MCF 10A (cell line): Measurements from ENCODE around the gene COPS2. TPM values are rescaled to one million over a fixed set of nuclear protein-coding genes. Genes with fewer than 3 reads are reported as not detected.
"Not testable (repeated sequence)": the region's sequence is repeated elsewhere in the genome, so short reads cannot be mapped to it uniquely, and the experiment has no call there.

ENCODE experiments used
- BruUV-seq: library from RNA; stranded (reverse); fragments of 400-500 nt; replicated peaks from 2 replicates; lab custom pipeline; 2021; lab: Mats Ljungman, UMichigan
- CTCF ChIA-PET: fragments of 300-600 bp; sonication (Branson Sonifier 250); formaldehyde crosslinking; extraction: SDS; loops from one replicate; lab custom pipeline; 2021; ENCODE audit warnings: antibody characterized with exemption, inconsistent platforms; lab: Yijun Ruan, JAX
- POLR2A ChIA-PET: fragments of 300-600, 350-650 bp; sonication (Branson Sonifier 250); formaldehyde crosslinking; extraction: SDS; loops from one replicate; lab custom pipeline; 2020; ENCODE audit warnings: antibody characterized with exemption, inconsistent platforms; lab: Yijun Ruan, JAX
- DNase-seq: peaks from one replicate; pipeline ENCODE4 v3.0.0-alpha.2; 2018; ENCODE audit not compliant: unreplicated experiment
- H3K27ac Mint-ChIP-seq: one replicate; pipeline ENCODE4 v1.8.0; 2022; ENCODE audit warnings: mild to moderate bottlenecking, low read depth, mixed read lengths; ENCODE audit not compliant: unreplicated experiment
- H3K27me3 Mint-ChIP-seq: one replicate; pipeline ENCODE4 v1.8.0; 2022; ENCODE audit warnings: mixed read lengths; ENCODE audit not compliant: insufficient read depth, unreplicated experiment
- H3K36me3 Mint-ChIP-seq: one replicate; pipeline ENCODE4 v1.8.0; 2022; ENCODE audit warnings: mild to moderate bottlenecking, moderate library complexity, mixed read lengths; ENCODE audit not compliant: insufficient read depth, unreplicated experiment
- H3K4me1 Mint-ChIP-seq: one replicate; pipeline ENCODE4 v1.8.0; 2022; ENCODE audit warnings: mixed read lengths; ENCODE audit not compliant: insufficient read depth, unreplicated experiment
- H3K4me3 Mint-ChIP-seq: one replicate; pipeline ENCODE4 v1.8.0; 2022; ENCODE audit warnings: mild to moderate bottlenecking, moderate library complexity, mixed read lengths; ENCODE audit not compliant: unreplicated experiment
- H3K9me3 Mint-ChIP-seq: one replicate; pipeline ENCODE4 v1.8.0; 2022; ENCODE audit warnings: mixed read lengths; ENCODE audit not compliant: unreplicated experiment
- intact Hi-C: fragments of 100-400 bp; cut with micrococcal nuclease; formaldehyde crosslinking; loops from 2 replicates; pipeline ENCODE4 v1.14.1; 2022
- total RNA-seq: library from RNA; stranded (reverse); gene quantifications from 2 replicates; pipeline ENCODE4 v1.2.3, GENCODE V29; 2022
- TF ChIP-seq, protein P1 (sequence below): fragments of 200-600 bp; IDR thresholded peaks from one replicate; pipeline ENCODE4 v1.8.0; 2022; ENCODE audit warnings: antibody characterized with exemption, mild to moderate bottlenecking; ENCODE audit not compliant: unreplicated experiment

Gene COPS2
- total RNA-seq, 1 experiment from 2014 or later = 123 TPM

GRCh38 chr15:49182128-49182527 lies 26.7 kb upstream of the COPS2 start:
- Mint-ChIP-seq H3K27ac (no peak overlapping the region), H3K9me3 (no peaks in the 10 kb centered on the region), H3K4me3 (no peak overlapping the region), H3K36me3 (peaks cover 17% of the 10 kb centered on the region), H3K27me3 (no peaks in the 10 kb centered on the region), H3K4me1 (peaks cover 18% of the 10 kb centered on the region)
- DNase-seq = no peak
- BruUV-seq = no TSS peak
- ChIA-PET POLR2A (interaction anchor here (0.8 kb wide), 1 partner anchor 371 kb away, joined by 3 read pairs; the partner anchor contains the start of gene CEP152), CTCF (interaction anchor here (0.6 kb wide), 1 partner anchor 1174 kb away, joined by 3 read pairs; no protein-coding TSS in a partner anchor)
- TF ChIP-seq, protein P1, sequence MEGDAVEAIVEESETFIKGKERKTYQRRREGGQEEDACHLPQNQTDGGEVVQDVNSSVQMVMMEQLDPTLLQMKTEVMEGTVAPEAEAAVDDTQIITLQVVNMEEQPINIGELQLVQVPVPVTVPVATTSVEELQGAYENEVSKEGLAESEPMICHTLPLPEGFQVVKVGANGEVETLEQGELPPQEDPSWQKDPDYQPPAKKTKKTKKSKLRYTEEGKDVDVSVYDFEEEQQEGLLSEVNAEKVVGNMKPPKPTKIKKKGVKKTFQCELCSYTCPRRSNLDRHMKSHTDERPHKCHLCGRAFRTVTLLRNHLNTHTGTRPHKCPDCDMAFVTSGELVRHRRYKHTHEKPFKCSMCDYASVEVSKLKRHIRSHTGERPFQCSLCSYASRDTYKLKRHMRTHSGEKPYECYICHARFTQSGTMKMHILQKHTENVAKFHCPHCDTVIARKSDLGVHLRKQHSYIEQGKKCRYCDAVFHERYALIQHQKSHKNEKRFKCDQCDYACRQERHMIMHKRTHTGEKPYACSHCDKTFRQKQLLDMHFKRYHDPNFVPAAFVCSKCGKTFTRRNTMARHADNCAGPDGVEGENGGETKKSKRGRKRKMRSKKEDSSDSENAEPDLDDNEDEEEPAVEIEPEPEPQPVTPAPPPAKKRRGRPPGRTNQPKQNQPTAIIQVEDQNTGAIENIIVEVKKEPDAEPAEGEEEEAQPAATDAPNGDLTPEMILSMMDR = no peak
- intact Hi-C loops = no loop called here

- Mint-ChIP-seq H3K27me3 (no peaks in the 10 kb centered on the region), H3K27ac (no peak overlapping the region), H3K36me3 (peaks cover 17% of the 10 kb centered on the region), H3K9me3 (no peaks in the 10 kb centered on the region), H3K4me1 (peaks cover 14% of the 10 kb centered on the region), H3K4me3 (no peak overlapping the region)
- intact Hi-C loops = no loop called here
- DNase-seq = no peak
- no TSS peak for BruUV-seq
- ChIA-PET CTCF (interaction anchor here (0.5 to 1.0 kb wide), 2 partner anchors 10 to 966 kb away, joined by 3 to 6 read pairs; partner anchors contain the start of gene GALK2), POLR2A (interaction anchor here (0.8 to 1.2 kb wide), 4 partner anchors 9 to 25 kb away, joined by 3 to 6 read pairs (median 3); partner anchors contain the start of gene GALK2)
- TF ChIP-seq, protein P1 = no peak
Measured at GRCh38 chr15:49179433-49180190, 24.2 kb upstream of the COPS2 start.

DNA sequence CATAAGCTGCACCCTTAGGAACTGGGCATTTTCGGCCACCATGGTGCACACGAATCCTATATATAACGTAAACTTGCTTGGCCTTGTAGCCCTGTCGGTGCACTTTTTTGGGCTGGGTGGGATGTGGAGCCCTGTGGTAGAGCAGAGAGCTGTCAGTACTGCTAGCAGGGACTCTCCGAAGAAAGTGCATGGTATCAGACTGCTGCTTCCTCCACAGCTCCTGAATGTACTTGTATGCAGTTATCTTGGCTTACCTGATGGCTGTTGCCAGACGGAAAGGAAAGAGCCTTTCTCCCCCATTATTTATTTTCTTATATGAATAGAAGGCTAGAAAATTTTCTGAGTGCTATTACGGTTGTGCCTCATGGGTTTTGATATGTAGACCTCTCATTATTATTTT lies 23.1 kb upstream of the COPS2 start:
- H3K27me3 Mint-ChIP-seq = no peaks in the 10 kb centered on the region

GRCh38 chr15:49175582-49176397 lies 20.4 kb upstream of the COPS2 start:
- BruUV-seq, H3K27me3 Mint-ChIP-seq, H3K4me3 Mint-ChIP-seq, intact Hi-C loops, H3K9me3 Mint-ChIP-seq, DNase-seq: not testable (repeated sequence)
- Mint-ChIP-seq H3K4me1 (peaks cover 12% of the 10 kb centered on the region), H3K36me3 (peaks cover 15% of the 10 kb centered on the region), H3K27ac (peak overlapping the region; percentile 63)
- CTCF ChIA-PET = interaction anchor here (0.9 kb wide), 1 partner anchor 21 kb away, joined by 3 read pairs; no protein-coding TSS in a partner anchor
- POLR2A ChIA-PET = interaction anchor here (1.3 to 2.4 kb wide), 2 partner anchors 20 kb away, joined by 3 to 11 read pairs; partner anchors contain the start of gene COPS2

More for the DNA sequence above, 23.1 kb upstream of the COPS2 start:
- Mint-ChIP-seq H3K4me3 (no peak overlapping the region), H3K27ac (no peak overlapping the region), H3K9me3 (no peaks in the 10 kb centered on the region), H3K36me3 (peaks cover 17% of the 10 kb centered on the region), H3K4me1 (peaks cover 14% of the 10 kb centered on the region)
- intact Hi-C loops = no loop called here
- POLR2A ChIA-PET = interaction anchor here (0.6 to 1.2 kb wide), 2 partner anchors 8 to 132 kb away, joined by 4 to 6 read pairs; partner anchors contain the start of genes GALK2 and SECISBP2L
- CTCF ChIA-PET = no interaction called here
- TF ChIP-seq, protein P1 = no peak
- no TSS peak for BruUV-seq
- no peak for DNase-seq
